ENCODE measurements around the gene SLC7A5.
"Not testable (repeated sequence)": the region's sequence is repeated elsewhere in the genome, so short reads cannot be mapped to it uniquely, and the experiment has no call there.

DNA sequence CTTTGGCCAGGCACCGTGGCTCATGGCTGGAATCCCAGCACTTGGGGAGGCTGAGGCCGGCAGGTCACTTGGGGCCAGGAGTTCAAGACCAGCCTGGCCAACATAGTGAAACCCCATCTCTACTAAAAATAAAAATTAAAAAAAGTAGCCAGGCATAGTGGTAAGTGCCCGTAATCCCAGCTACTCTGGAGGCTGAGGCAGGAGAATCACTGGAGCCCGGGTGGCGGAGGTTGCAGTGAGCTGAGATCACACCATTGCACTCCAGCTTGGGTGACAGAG lies 43.5 kb downstream of the SLC7A5 start:
- TF ChIP-seq, protein P1, sequence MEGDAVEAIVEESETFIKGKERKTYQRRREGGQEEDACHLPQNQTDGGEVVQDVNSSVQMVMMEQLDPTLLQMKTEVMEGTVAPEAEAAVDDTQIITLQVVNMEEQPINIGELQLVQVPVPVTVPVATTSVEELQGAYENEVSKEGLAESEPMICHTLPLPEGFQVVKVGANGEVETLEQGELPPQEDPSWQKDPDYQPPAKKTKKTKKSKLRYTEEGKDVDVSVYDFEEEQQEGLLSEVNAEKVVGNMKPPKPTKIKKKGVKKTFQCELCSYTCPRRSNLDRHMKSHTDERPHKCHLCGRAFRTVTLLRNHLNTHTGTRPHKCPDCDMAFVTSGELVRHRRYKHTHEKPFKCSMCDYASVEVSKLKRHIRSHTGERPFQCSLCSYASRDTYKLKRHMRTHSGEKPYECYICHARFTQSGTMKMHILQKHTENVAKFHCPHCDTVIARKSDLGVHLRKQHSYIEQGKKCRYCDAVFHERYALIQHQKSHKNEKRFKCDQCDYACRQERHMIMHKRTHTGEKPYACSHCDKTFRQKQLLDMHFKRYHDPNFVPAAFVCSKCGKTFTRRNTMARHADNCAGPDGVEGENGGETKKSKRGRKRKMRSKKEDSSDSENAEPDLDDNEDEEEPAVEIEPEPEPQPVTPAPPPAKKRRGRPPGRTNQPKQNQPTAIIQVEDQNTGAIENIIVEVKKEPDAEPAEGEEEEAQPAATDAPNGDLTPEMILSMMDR (IDR thresholded peaks at IDR 0.05), result not testable (repeated sequence)
- not testable (repeated sequence) for TF ChIP-seq EP300 (IDR thresholded peaks at IDR 0.05)
